GM23248 (cell line): Measurements from ENCODE around the gene EGLN2. TPM values are rescaled to one million over a fixed set of nuclear protein-coding genes. Genes with fewer than 3 reads are reported as not detected.
"Not testable (repeated sequence)": the region's sequence is repeated elsewhere in the genome, so short reads cannot be mapped to it uniquely, and the experiment has no call there.

Experiments used
- DNase-seq: peaks from one replicate; pipeline ENCODE4 v3.0.0-alpha.2; 2015
- H2AFZ ChIP-seq: fragments of 200-600 bp; sonication (generic); 2 replicates; pipeline ENCODE4 v1.6.1; 2016; ENCODE audit warnings: antibody characterized with exemption
- H3F3A ChIP-seq: fragments of 200-600 bp; sonication (generic); 2 replicates; pipeline ENCODE4 v1.6.1; 2016; ENCODE audit warnings: mild to moderate bottlenecking, antibody characterized with exemption, mixed run types; ENCODE audit not compliant: insufficient read depth
- H3K27ac ChIP-seq: fragments of 200-600 bp; sonication (generic); 2 replicates; pipeline ENCODE4 v1.5.1; 2016; ENCODE audit warnings: mild to moderate bottlenecking
- H3K27me3 ChIP-seq: fragments of 200-600 bp; sonication (generic); replicated peaks from 2 replicates; pipeline ENCODE4 v1.6.1; 2016; ENCODE audit warnings: mild to moderate bottlenecking; ENCODE audit not compliant: insufficient read depth
- H3K36me3 ChIP-seq: fragments of 200-600 bp; sonication (generic); 2 replicates; pipeline ENCODE4 v1.6.1; 2016; ENCODE audit warnings: low read depth, mild to moderate bottlenecking
- H3K4me1 ChIP-seq: fragments of 200-600 bp; sonication (generic); 2 replicates; pipeline ENCODE4 v1.6.1; 2016; ENCODE audit warnings: mild to moderate bottlenecking; ENCODE audit not compliant: insufficient read depth
- H3K4me2 ChIP-seq: fragments of 200-600 bp; sonication (generic); one replicate; pipeline ENCODE4 v1.6.1; 2016; ENCODE audit warnings: mild to moderate bottlenecking; ENCODE audit not compliant: unreplicated experiment
- H3K4me3 ChIP-seq: fragments of 200-600 bp; sonication (generic); 2 replicates; pipeline ENCODE4 v1.5.1; 2016; ENCODE audit warnings: mild to moderate bottlenecking
- H3K79me2 ChIP-seq: fragments of 200-600 bp; sonication (generic); 2 replicates; pipeline ENCODE4 v1.6.1; 2016; ENCODE audit warnings: mild to moderate bottlenecking; ENCODE audit not compliant: insufficient read depth
- H3K9ac ChIP-seq: fragments of 200-600 bp; sonication (generic); 2 replicates; pipeline ENCODE4 v1.6.1; 2016; ENCODE audit warnings: mild to moderate bottlenecking
- H3K9me2 ChIP-seq: fragments of 200-600 bp; sonication (generic); 2 replicates; pipeline ENCODE4 v1.6.1; 2016; ENCODE audit warnings: mixed run types, mild to moderate bottlenecking, moderate library complexity; ENCODE audit not compliant: insufficient read depth
- H3K9me3 ChIP-seq: fragments of 200-600 bp; sonication (generic); one replicate; pipeline ENCODE4 v1.6.1; 2017; ENCODE audit warnings: low read depth
- H4K20me1 ChIP-seq: fragments of 200-600 bp; sonication (generic); 2 replicates; pipeline ENCODE4 v1.6.0; 2016; ENCODE audit not compliant: insufficient read depth
- EZH2 ChIP-seq: fragments of 200-600 bp; sonication (generic); IDR thresholded peaks from 2 replicates; pipeline ENCODE4 v1.6.1; 2018; ENCODE audit warnings: antibody characterized with exemption, mild to moderate bottlenecking; ENCODE audit not compliant: insufficient read depth, poor library complexity, severe bottlenecking
- EZH2phosphoT487 ChIP-seq: fragments of 200-600 bp; sonication (generic); IDR thresholded peaks from 2 replicates; pipeline ENCODE4 v1.6.1; 2018; ENCODE audit warnings: antibody characterized with exemption, moderate library complexity, mild to moderate bottlenecking, low read depth; ENCODE audit not compliant: insufficient read depth
- WGBS, 2 experiments: methylation state at CpG; one replicate each; pipeline ENCODE4 v1.1.6; 2015 to 2017; ENCODE audit warnings: low lambda C conversion rate in 2 of 2, low coverage in 1 of 2; ENCODE audit errors: missing lambda C conversion rate in 2 of 2; 5-methylcytosine and 5-hydroxymethylcytosine counted together
- in situ Hi-C: fragments of 300-500 bp; cut with MboI; formaldehyde crosslinking; loops from 2 replicates; pipeline ENCODE4 v1.15.0; 2020
- polyA plus RNA-seq: library from polyadenylated mRNA; unstranded; fragments of >200 nt; fragmentation: Nextera tagmentation; extraction: Ambion mirVana; gene quantifications from 2 replicates; pipeline ENCODE4 v1.2.1, GENCODE V29; 2016
- total RNA-seq: library from RNA; depleted of rRNA; stranded (reverse); fragments of >200 nt; shearing (Covaris generic); gene quantifications from 2 replicates; pipeline ENCODE4 v1.2.3, GENCODE V29; 2014

EGLN2 gene
- total and polyA plus RNA-seq, 2 experiments from 2014 or later: 52.5 to 83.3 TPM

DNA sequence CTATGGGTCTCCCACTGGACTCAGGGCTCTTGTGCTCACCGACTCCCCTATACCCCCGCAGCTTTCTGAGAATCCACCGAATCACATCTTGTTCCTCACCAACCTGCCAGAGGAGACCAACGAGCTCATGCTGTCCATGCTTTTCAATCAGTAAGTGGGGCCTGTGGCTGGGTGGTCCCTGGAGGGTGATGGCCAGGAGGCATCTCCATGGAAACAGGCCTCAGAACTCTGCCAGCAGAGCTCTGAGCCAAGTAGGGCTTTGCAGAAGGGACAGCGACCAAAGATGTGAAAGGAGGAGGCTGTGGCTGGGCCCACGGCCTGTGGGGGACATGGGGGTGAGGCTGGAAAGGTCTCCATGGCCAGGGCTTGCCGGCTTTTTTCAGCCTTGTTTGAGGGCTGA, 35.5 kb upstream of the EGLN2 start:
- DNase-seq: no peak

GRCh38 chr19:40763963-40764362, 35.0 kb upstream of the EGLN2 start:
- 89 to 94% methylated on average over 10 of the region's 10 CpGs for whole genome bisulfite sequencing, 2 experiments
- in situ Hi-C loops: no loop called here
- H3K9me2 ChIP-seq: no peaks in the 10 kb centered on the region
- no peaks in the 10 kb centered on the region for H3K27me3 ChIP-seq
- no peaks in the 10 kb centered on the region for H3K9me3 ChIP-seq
- no peak for DNase-seq
- H3F3A ChIP-seq: 0 out of 2 replicates have a peak, but pooled peaks cover 5% of the 10 kb centered on the region
- no peak overlapping the region for H3K9ac ChIP-seq
- H3K27ac ChIP-seq: no peak overlapping the region
- H3K79me2 ChIP-seq: peaks cover 30% of the 10 kb centered on the region
- no peak overlapping the region for H3K4me2 ChIP-seq
- H2AFZ ChIP-seq: no peak overlapping the region
- H3K4me3 ChIP-seq: no peak overlapping the region
- H3K36me3 ChIP-seq: peaks cover 57% of the 10 kb centered on the region
- no peak for TF ChIP-seq EZH2phosphoT487
- TF ChIP-seq EZH2: no peak
- H4K20me1 ChIP-seq: no peaks in the 10 kb centered on the region
- H3K4me1 ChIP-seq: no peaks in the 10 kb centered on the region

More for the DNA sequence above, 35.5 kb upstream of the EGLN2 start:
- Histone ChIP-seq H3K9me3 (no peaks in the 10 kb centered on the region), H4K20me1 (no peaks in the 10 kb centered on the region), H3K4me2 (no peak overlapping the region), H3K36me3 (peaks cover 60% of the 10 kb centered on the region), H3K9ac (no peak overlapping the region), H3K79me2 (peaks cover 34% of the 10 kb centered on the region), H3K4me1 (no peaks in the 10 kb centered on the region), H3K27me3 (no peaks in the 10 kb centered on the region), H3K9me2 (no peaks in the 10 kb centered on the region), H3F3A (0 out of 2 replicates have a peak, but pooled peaks cover 5% of the 10 kb centered on the region), H2AFZ (no peak overlapping the region), H3K4me3 (no peak overlapping the region), H3K27ac (no peak overlapping the region)
- WGBS, 2 experiments: 96 to 97% methylated on average over 7 of the region's 7 CpGs
- TF ChIP-seq EZH2 (no peak), EZH2phosphoT487 (no peak)
- in situ Hi-C loops: no loop called here

DNA sequence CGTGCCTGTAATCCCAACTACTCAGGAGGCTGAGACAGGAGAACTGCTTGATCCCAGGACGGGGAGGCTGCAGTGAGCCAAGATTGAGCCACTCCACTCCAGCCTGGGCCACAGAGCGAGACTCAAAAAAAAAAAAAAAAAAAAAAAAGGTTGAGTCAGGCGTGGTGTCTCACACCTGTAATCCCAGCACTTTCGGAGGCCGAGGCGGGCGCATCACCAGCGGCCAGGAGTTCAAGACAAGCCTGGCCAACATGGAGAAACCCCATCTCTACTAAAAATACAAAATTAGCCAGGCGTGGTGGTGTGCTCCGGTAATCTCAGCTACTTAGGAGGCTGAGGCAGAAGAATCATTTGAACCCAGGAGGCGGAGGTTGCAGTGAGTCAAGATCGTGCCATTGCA, 32.6 kb upstream of the EGLN2 start:
- H3K27ac ChIP-seq, H3K4me2 ChIP-seq, H3K9ac ChIP-seq, H3K9me2 ChIP-seq, in situ Hi-C loops, DNase-seq, H4K20me1 ChIP-seq, H3K9me3 ChIP-seq, H3K4me1 ChIP-seq, H3K4me3 ChIP-seq, H3K27me3 ChIP-seq, H2AFZ ChIP-seq, H3F3A ChIP-seq: not testable (repeated sequence)
- 91 to 97% methylated on average over 13 of the region's 13 CpGs for WGBS, 2 experiments
- Histone ChIP-seq H3K79me2 (0 out of 2 replicates have a peak, but pooled peaks cover 11% of the 10 kb centered on the region), H3K36me3 (peaks cover 42% of the 10 kb centered on the region)

- H3K9me2 ChIP-seq: no peaks in the 10 kb centered on the region
- H3K4me1 ChIP-seq: no peaks in the 10 kb centered on the region
- H3K9ac ChIP-seq: no peak overlapping the region
- H3K27me3 ChIP-seq: no peaks in the 10 kb centered on the region
- H3K4me2 ChIP-seq: no peak overlapping the region
- H2AFZ ChIP-seq: no peak overlapping the region
- WGBS, 2 experiments: 79 to 87% methylated on average over 5 of the region's 5 CpGs
- 0 out of 2 replicates have a peak, but pooled peaks cover 5% of the 10 kb centered on the region for H3F3A ChIP-seq
- H3K9me3 ChIP-seq: no peaks in the 10 kb centered on the region
- no peak for DNase-seq
- H3K27ac ChIP-seq: no peak overlapping the region
- TF ChIP-seq EZH2phosphoT487: no peak
- TF ChIP-seq EZH2: no peak
- peaks cover 21% of the 10 kb centered on the region; the same call in 1 of the 2 replicates for H3K36me3 ChIP-seq
- no peaks in the 10 kb centered on the region for H3K79me2 ChIP-seq
- in situ Hi-C loops: no loop called here
- H4K20me1 ChIP-seq: no peaks in the 10 kb centered on the region
- no peak overlapping the region for H3K4me3 ChIP-seq
Observed at GRCh38 chr19:40768869-40769268, 30.1 kb upstream of the EGLN2 start.

GRCh38 chr19:40771101-40771862, 27.7 kb upstream of the EGLN2 start:
- 87 to 89% methylated on average over 10 of the region's 10 CpGs for WGBS, 2 experiments
- H3K9me2 ChIP-seq, H3K4me1 ChIP-seq, H3K36me3 ChIP-seq, in situ Hi-C loops, H3K27me3 ChIP-seq, H3K4me3 ChIP-seq, H3K79me2 ChIP-seq, H3K9ac ChIP-seq, H4K20me1 ChIP-seq, H3K4me2 ChIP-seq, H3K9me3 ChIP-seq, DNase-seq, H3K27ac ChIP-seq, H2AFZ ChIP-seq, H3F3A ChIP-seq: not testable (repeated sequence)
